HCEC 1CT (cell line): ENCODE results near the gene GRIN2B.

Experiments used
- DNase-seq: peaks from one replicate; pipeline ENCODE4 v3.0.0-alpha.2; 2017

GRIN2B gene

GRCh38 chr12:13981296-13981962, at the start of gene GRIN2B:
Gene GRIN2B (minus strand): TSS chr12:13981602. CDS start chr12:13866208, 115,394 bp downstream.
- DNase-seq: no peak

- no peak for DNase-seq
Measured at GRCh38 chr12:14026537-14026936, 45.1 kb upstream of the GRIN2B start.

DNA sequence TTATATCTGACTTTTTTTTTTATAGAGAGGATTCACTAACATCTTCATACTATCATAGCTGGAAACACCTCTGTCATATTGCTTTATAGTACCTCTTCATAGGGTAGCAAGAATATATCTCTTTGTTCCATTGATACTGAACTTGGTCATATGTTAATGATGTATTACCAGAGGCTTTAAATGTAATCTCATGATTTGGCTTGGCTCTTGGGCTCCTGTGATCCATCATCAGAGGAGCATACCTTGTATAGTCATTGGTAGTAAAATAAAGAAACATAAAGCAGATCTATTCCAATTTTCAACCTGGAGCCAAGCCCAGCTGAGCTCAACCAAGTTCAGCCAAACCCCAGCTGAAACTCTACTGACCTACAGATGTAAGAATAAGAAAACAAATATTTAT, 43.2 kb upstream of the GRIN2B start:
- no peak for DNase-seq

DNA sequence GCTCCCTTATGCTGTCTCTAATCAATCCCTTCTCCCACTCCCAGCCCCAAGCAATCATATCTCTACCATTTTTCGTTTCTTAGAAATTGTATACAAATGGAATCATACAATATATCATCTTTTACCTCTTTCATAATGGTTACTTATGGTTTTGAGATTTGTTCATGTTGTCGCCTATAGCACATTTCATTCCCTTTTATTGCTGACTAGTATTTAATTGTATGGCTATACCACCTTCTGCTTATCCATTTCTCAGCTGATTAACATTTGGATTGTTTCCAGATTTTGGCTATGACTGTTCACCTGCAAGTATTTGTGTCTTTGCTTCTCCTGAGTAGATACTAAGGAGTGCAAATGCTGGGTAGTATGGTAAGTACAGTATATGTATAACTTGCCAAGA, 36.7 kb upstream of the GRIN2B start:
- no peak for DNase-seq

- no peak for DNase-seq
Measured at GRCh38 chr12:14010989-14011388, 29.6 kb upstream of the GRIN2B start.

DNA sequence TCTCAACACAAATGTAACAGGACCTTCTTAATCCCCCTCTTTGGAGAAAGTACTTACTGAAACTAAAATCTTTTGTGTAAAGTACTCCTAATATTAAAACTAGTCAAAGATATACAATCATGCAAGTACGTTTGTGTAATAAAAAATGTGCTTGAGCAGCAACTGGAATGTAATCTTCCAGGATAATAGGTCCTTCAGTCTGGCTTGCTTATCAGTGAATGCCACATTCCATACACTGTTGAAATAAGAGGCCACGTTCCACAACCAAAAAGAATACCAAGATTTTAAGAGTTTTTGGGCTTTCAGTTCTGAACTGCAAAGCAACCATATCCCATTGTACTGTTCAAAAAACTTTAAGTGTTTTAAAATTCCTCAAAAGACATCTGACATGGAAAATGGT, 26.2 kb upstream of the GRIN2B start:
- DNase-seq: no peak

DNA sequence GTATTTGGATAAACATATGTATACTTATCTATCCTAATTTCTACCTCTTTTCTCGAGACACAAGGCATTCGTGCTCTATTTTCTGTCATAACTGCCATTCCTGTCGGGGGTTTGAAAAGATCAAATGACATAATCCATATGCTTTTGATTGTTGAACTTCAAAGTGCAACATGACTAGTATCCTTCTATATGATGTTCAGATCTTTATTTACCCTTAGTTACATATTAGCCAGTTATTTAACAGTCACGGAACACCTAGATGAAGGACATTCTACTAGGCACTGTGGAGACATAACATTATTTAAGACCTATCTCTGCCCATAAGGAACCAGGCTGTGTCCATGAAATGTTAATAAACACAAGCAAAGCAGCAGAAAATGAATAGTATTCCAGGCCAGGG, 11.2 kb upstream of the GRIN2B start:
- no peak for DNase-seq

DNA sequence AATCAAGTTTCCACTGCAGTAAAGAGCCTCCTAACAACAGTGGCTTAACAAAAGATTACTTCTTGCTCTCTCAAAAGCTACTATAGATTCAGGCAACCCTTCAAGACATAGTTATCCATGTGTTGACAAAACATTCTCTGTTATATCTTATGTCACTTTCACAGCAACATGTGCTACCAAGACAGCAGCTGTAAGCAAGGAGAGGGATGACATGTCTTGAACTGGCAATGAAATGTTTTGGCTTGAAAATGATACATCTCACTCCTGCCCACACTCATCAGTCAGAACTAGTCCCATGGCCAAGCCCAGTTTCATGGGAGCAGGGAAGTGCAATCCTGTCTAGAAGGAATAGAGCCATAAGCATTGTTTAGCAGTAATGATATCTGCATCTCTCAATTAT, 10.7 kb upstream of the GRIN2B start:
- DNase-seq: no peak

DNA sequence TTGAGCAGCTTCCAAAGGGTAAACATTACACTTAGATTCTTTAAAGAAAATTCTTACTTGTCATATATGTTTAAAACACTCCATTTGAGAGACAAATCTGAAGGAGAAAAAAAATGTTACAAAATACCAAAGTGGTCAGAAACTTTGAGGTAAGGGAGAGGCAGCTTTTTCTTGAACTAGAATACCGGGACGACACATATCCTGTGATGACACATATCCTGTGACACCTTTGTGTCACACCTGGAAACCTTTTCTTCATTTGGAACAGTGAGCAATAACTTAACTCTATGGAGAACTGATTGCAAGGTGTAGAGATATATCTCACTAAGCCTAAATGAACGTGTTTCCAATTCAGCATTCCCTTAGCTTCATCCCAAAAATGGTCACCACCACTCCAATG, 4.6 kb upstream of the GRIN2B start:
- DNase-seq: no peak

- DNase-seq: no peak
Measured at GRCh38 chr12:13981990-13982389, 588 bp upstream of the GRIN2B start.

DNA sequence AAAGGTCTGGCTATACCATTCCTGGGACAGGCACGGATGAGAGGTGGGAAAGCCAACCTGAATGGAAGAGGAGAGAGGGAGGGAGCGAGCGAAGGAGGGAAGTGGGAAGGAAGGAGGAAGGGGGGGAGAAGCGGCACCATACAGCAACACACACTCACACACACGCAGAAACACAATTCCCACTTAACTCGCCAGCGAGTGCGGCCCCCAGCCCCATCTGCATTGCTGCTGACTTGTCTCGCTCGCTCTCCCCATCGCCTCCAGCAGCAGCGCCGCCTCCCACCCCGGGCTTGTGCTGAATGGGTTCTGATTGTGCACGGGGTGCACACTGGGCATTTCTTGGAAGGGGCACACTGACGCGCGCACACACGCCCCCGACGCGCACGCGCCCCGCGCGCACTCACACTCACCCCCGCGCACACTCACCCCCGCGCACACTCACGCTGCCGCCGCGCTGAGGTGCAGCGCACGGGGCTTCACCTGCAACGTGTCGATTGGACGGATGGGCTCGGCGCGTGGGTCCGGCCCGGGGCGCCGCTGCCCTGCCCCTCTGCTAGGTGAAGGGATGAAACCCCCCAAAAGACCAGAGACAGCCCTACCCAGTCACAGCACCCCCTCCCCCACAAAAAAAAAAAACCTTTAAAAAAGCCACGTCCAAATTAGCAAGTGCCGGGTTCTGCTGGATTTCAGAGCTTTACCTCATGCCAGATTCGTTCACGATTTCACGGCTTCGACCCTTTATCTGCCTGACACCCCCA, 685 bp downstream of the GRIN2B start:
- DNase-seq: no peak

- no peak for DNase-seq
Measured at GRCh38 chr12:13979772-13980378, 1.5 kb downstream of the GRIN2B start.

GRCh38 chr12:13978876-13979275, 2.5 kb downstream of the GRIN2B start:
- DNase-seq: no peak

DNA sequence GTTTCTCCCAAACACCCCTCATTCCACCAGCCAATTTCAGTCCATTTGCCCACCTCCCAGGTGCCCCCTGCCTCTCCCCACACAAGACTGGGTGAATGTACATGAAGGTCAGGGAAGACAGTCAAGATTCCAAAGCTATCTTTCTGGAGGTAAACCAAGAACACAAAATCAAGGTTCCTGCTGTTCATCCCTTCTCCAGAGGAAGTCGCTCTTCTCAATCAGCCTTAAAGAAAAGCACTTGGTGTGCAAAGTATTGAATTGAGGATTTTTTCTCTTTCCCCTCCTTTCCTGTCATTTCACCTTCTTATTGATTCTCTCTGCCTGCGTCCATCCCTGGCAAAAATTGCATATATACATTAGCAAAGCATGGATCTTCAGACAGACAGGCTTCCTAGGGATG, 4.5 kb downstream of the GRIN2B start:
- no peak for DNase-seq

DNA sequence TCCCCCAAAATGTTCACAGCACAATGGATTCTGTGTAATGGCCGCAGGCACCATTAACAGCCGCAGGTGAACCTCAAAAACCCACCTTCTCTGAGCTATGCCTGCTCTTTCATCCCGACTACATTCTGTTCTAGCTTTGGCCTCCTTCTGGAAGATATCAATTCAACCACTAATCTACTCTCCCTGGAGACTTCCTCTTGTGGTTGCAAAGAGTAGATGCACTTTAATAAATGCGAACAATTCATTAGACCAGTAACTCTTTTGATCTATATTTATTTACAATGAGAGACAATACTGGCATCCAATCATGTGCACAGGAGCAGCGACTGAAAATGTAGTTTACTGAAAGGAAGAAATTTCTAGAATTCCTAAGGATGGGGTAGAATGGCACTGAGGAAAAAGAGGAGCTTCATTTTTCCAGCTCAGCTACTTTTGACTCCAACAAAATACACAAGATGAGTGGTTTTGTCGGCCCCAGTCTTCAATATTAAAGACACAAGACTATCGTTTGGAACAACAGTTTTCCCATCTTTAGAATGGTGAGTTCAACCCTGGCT, 5.3 kb downstream of the GRIN2B start:
- no peak for DNase-seq

DNA sequence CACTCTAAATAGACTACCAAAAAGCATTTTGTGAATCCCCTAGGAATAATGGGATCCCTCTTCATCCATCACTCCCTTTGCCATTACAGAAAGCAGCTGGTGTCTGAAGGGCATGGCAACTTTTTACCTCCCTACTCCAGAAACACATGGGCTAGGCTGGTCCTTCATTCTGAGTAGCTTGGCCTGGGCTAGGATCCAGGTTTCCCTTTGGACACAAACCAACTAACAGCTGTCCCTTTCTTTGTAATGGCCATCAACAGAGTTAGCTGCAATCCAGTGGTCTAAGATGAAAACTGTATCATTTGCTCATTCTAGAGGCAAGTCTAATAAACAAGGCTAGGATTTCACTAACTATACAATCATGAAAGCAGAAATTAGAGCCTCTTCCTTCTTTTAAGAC, 7.4 kb downstream of the GRIN2B start:
- no peak for DNase-seq

GRCh38 chr12:13970803-13971202, 10.6 kb downstream of the GRIN2B start:
- DNase-seq: no peak

DNA sequence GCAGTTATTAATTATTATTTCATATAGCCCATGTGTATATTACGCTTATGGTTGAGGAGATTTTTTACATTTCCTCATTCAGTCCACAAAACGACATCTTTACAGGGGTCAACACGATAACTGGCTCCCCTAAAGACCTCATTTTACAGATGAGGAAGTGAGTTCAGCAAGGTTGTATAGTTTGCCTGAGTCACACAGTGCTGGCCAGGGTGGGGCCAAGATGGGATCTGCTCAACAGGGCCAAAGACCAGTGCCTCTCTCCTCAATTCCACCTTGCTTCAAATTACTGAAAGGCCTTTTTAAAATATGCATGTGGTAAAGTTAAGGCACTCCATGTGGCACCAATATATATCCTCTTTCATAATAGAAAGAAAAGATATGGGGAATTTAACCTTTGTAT, 13.1 kb downstream of the GRIN2B start:
- DNase-seq: no peak

GRCh38 chr12:13964666-13965065, 16.7 kb downstream of the GRIN2B start:
- DNase-seq: no peak

DNA sequence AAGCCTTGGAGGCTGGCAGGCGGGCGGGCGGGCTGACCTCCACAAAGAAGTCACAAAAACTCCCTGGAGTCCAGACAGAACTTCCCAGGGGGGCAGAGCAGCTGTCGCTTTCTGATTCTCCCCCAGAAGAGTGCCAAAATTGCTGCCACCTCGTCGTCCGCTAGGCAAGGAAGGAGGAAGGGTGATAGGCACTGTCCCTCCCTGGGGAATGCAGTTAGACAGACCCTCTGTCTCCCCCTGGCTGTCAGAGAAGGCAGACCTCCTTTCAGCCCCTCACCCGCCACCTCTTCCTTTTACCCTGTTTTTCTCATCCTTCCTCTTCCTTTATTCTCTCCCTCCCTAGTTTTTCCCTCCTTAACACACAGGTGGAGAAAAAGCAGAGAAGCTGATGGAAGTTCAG, 18.7 kb downstream of the GRIN2B start:
- DNase-seq: no peak

DNA sequence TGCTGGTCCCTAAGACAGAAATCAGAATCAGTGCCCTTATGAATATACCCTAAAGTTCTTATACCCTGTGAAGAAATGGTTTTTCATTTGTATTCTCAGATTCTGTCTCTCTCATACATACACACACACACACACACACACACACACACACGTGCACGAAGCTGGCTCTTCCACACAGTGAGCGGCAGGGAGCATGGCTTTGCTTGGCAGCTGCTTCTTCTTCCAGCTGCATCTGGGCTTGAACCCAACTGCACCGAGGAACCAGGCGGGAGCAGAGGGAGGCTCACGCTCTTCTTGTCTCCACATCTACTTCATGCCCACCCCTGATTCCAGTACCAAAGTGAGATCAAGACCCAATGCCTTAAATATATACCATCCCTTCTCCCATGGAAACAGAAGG, 19.4 kb downstream of the GRIN2B start:
- no peak for DNase-seq

- no peak for DNase-seq
Measured at GRCh38 chr12:13959131-13959723, 22.2 kb downstream of the GRIN2B start.

GRCh38 chr12:13957576-13957975, 23.8 kb downstream of the GRIN2B start:
- DNase-seq: no peak
